Prostate gland (tissue), 2 donors: ENCODE data around the gene TFB2M.

Experiments used
- POLR2A ChIP-seq: fragments of 450-650 bp; IDR thresholded peaks from one replicate; pipeline ENCODE4 v1.6.1; 2016; ENCODE audit warnings: antibody characterized with exemption, mild to moderate bottlenecking
- POLR2AphosphoS5 ChIP-seq: sonication (generic); formaldehyde crosslinking; IDR thresholded peaks from one replicate; pipeline ENCODE4 v1.6.1; 2017; ENCODE audit warnings: antibody characterized with exemption
- TF ChIP-seq, protein P1 (sequence below), 4 experiments: fragments of 200-600 bp in 2 of 4; fragments of 450-650 bp in 2 of 4; sonication (generic) in 2 of 4; IDR thresholded peaks; 1 replicate in 3 of 4; 2 replicates in 1 of 4; pipeline ENCODE4 v1.5.1; 2016 to 2019; ENCODE audit warnings: antibody characterized with exemption in 4 of 4, mild to moderate bottlenecking in 2 of 4, moderate library complexity in 2 of 4

DNA sequence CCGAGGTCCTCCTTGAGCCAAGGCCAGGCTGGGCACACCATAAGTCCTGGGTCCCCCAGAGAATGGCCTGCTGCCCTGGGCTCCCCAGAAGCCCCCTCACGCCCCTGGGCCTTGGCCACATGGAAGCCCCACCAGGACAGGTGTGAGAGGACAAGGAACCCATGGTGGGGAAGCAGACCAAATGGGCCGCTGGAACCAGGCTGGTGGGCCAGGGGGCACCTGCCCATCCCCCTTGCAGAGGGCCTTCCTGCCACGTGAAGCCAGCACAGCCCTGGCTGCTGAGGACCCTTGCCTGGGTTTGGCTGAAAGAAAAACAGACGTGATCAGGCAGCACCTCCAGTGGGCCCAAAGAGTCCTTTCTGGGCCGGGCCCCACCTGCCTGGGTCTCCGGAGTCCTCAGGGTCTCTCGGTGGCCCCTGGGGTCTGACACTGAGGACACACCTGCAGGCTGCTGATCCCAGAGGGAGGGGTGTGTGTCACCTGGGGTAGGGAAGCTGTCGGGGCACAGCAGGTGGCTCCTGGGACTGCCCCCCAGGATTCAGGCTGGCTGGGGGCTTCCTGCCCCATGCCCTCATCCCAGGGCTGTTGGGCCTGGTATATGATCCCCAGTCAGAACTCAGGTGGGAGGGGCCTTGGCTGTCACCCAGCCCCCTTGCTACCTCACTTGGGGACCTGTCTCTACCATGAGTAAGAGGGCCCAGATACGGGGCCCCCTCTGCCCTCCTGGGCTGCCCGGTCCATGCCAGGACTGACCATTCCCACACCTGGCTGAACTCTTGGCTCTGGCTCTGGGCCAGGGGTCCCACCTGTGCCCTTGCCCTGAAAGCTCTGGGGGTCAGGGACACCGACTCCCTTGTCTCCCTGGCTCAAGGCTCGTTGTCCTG is 55.7 kb downstream of the TFB2M start:
- TF ChIP-seq, protein P1, sequence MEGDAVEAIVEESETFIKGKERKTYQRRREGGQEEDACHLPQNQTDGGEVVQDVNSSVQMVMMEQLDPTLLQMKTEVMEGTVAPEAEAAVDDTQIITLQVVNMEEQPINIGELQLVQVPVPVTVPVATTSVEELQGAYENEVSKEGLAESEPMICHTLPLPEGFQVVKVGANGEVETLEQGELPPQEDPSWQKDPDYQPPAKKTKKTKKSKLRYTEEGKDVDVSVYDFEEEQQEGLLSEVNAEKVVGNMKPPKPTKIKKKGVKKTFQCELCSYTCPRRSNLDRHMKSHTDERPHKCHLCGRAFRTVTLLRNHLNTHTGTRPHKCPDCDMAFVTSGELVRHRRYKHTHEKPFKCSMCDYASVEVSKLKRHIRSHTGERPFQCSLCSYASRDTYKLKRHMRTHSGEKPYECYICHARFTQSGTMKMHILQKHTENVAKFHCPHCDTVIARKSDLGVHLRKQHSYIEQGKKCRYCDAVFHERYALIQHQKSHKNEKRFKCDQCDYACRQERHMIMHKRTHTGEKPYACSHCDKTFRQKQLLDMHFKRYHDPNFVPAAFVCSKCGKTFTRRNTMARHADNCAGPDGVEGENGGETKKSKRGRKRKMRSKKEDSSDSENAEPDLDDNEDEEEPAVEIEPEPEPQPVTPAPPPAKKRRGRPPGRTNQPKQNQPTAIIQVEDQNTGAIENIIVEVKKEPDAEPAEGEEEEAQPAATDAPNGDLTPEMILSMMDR (IDR thresholded peaks at IDR 0.05), result no peak
- no peak for TF ChIP-seq POLR2A
- TF ChIP-seq POLR2AphosphoS5, result no peak
